Lung (tissue), 12 donors: Measurements from ENCODE around the gene MFSD2B. TPM values are rescaled to one million over a fixed set of nuclear protein-coding genes. Genes with fewer than 3 reads are reported as not detected.

Source experiments
- ATAC-seq: fragments of 200-7000 bp; cut with Tn5 transposase; one replicate; pipeline ENCODE4 v1.9.1; 2020; ENCODE audit warnings: moderate number of reproducible peaks; ENCODE audit not compliant: insufficient read depth, low FRiP score
- DNase-seq, 3 donors: peaks; one replicate each; pipeline ENCODE4 v3.0.0-alpha.2; 2013 to 2017
- H3K27ac ChIP-seq, 2 donors: one replicate each; pipeline ENCODE4 v1.5.1; 2013; ENCODE audit warnings: mild to moderate bottlenecking in 2 of 2, moderate library complexity in 2 of 2, control low read depth in 1 of 2, inconsistent platforms in 1 of 2, low read depth in 1 of 2, low read length in 1 of 2
- H3K27me3 ChIP-seq, 3 donors: one replicate each; pipeline ENCODE4 v1.5.1; 2013; ENCODE audit warnings: low read length in 2 of 3; ENCODE audit not compliant: control insufficient read depth in 3 of 3, insufficient read depth in 3 of 3
- H3K36me3 ChIP-seq, 4 donors: one replicate each; pipeline ENCODE4 v1.5.1; 2013; ENCODE audit warnings: low read length in 4 of 4, mild to moderate bottlenecking in 1 of 4, moderate library complexity in 1 of 4; ENCODE audit not compliant: control insufficient read depth in 4 of 4, insufficient read depth in 4 of 4
- H3K4me1 ChIP-seq, 5 donors: one replicate each; pipeline ENCODE4 v1.5.1; 2013; ENCODE audit warnings: low read length in 5 of 5, mild to moderate bottlenecking in 2 of 5, moderate library complexity in 1 of 5; ENCODE audit not compliant: control insufficient read depth in 5 of 5, insufficient read depth in 5 of 5
- H3K4me3 ChIP-seq: one replicate; pipeline ENCODE4 v1.5.1; 2013; ENCODE audit warnings: mild to moderate bottlenecking, control low read depth, moderate library complexity
- H3K9ac ChIP-seq, 2 donors: one replicate each; pipeline ENCODE4 v1.5.1; 2013; ENCODE audit warnings: low read length in 2 of 2, control low read depth in 1 of 2; ENCODE audit not compliant: insufficient read depth in 1 of 2
- H3K9me3 ChIP-seq, 4 donors: one replicate each; pipeline ENCODE4 v1.5.1; 2013; ENCODE audit warnings: low read length in 3 of 4, mild to moderate bottlenecking in 1 of 4, moderate library complexity in 1 of 4; ENCODE audit not compliant: control insufficient read depth in 4 of 4, insufficient read depth in 3 of 4
- CTCF ChIP-seq: IDR thresholded peaks from 2 replicates; pipeline ENCODE4 v1.5.1; 2012; ENCODE audit warnings: mild to moderate bottlenecking; ENCODE audit errors: control extremely low read depth, extremely low read depth
- WGBS, 2 donors: extraction: QIAGEN DNeasy Blood & Tissue Kit; methylation state at CpG; one replicate each; pipeline ENCODE4 v1.1.7; 2013; 5-methylcytosine and 5-hydroxymethylcytosine counted together
- polyA plus RNA-seq, 2 donors: library from polyadenylated mRNA; stranded (reverse); fragments of 200-250 nt; gene quantifications; one replicate each; pipeline ENCODE4 v1.2.1, GENCODE V29; 2013
- total RNA-seq, 2 donors: library from RNA; depleted of rRNA in 1 of 2; stranded (reverse); fragments of >200 nt in 1 of 2; gene quantifications; one replicate each; pipeline ENCODE4 v1.2.1, GENCODE V29; 2014 to 2021
- donor health status: control.
- donor health status: control.
- donor health status: Bipolar disorder and iron deficiency.
- donor health status: healthy.
- donor health status: DM: yes; HTN: yes; CAD: no.

MFSD2B gene
- total and polyA plus RNA-seq, 4 donors, result 0.18 to 2.3 (median 0.74) TPM

- H3K9me3 ChIP-seq, result no peaks in the 10 kb centered on the region
- TF ChIP-seq CTCF, result no peak
- no peak overlapping the region for H3K9ac ChIP-seq
- no peak for ATAC-seq
- peaks cover 0 to 15% (median 5%) of the 10 kb centered on the region in 4 donors for H3K36me3 ChIP-seq
- no peaks in the 10 kb centered on the region for H3K27me3 ChIP-seq
- no peaks in the 10 kb centered on the region for H3K4me1 ChIP-seq
- no peak overlapping the region for H3K4me3 ChIP-seq
- H3K27ac ChIP-seq, result no peak overlapping the region
- DNase-seq, result no peak
- 93 to 94% methylated on average over 16 of the region's 16 CpGs for WGBS, 2 donors
Observed at GRCh38 chr2:24022975-24023575, 13.2 kb downstream of the MFSD2B start.

GRCh38 chr2:24024018-24024417, 14.1 kb downstream of the MFSD2B start:
- H3K9me3 ChIP-seq, result no peaks in the 10 kb centered on the region
- no peak for ATAC-seq
- no peaks in the 10 kb centered on the region for H3K27me3 ChIP-seq
- WGBS, 2 donors, result 77 to 81% methylated on average over 12 of the region's 12 CpGs
- H3K9ac ChIP-seq, result no peak overlapping the region
- no peak overlapping the region for H3K27ac ChIP-seq
- TF ChIP-seq CTCF, result no peak
- no peak overlapping the region for H3K4me3 ChIP-seq
- no peaks in the 10 kb centered on the region for H3K4me1 ChIP-seq
- DNase-seq, result no peak
- peaks cover 0 to 18% (median 5%) of the 10 kb centered on the region in 4 donors for H3K36me3 ChIP-seq

- Histone ChIP-seq H3K27ac (no peak overlapping the region), H3K9ac (no peak overlapping the region), H3K9me3 (no peaks in the 10 kb centered on the region), H3K27me3 (no peaks in the 10 kb centered on the region), H3K36me3 (peaks cover 6 to 18% (median 8%) of the 10 kb centered on the region in 4 donors), H3K4me1 (no peaks in the 10 kb centered on the region), H3K4me3 (no peak overlapping the region)
- no peak for DNase-seq
- no peak for TF ChIP-seq CTCF
- 95 to 97% methylated on average over 17 of the region's 17 CpGs for WGBS, 2 donors
- ATAC-seq, result no peak
Observed at GRCh38 chr2:24024996-24025663, 15.2 kb downstream of the MFSD2B start.
